Measurements from ENCODE around the gene LMF1.

- TF ChIP-seq CTCF (conservative IDR thresholded peaks at IDR 0.05 in 1 of 2, IDR thresholded peaks at IDR 0.05 in 1 of 2; ENCODE audit: extremely low read depth in 1 of 2, insufficient read depth in 1 of 2, low read depth in 1 of 2, low read length in 2 of 2) (no peak), EZH2 (IDR thresholded peaks at IDR 0.05; ENCODE audit: borderline replicate concordance, low read length) (no peak)
Observed at GRCh38 chr16:883781-884180, 87.0 kb downstream of the LMF1 start.

Data from mammary epithelial cell (primary cell).